Measurements from ENCODE around the gene SNTG2. TPM values are rescaled to one million over a fixed set of nuclear protein-coding genes. Genes with fewer than 3 reads are reported as not detected.
"Not testable (repeated sequence)": the region's sequence is repeated elsewhere in the genome, so short reads cannot be mapped to it uniquely, and the experiment has no call there.

The SNTG2 gene
- total RNA-seq, 4 donors from 2014 or later = 0.99 to 3.9 (median 2.3) TPM

DNA sequence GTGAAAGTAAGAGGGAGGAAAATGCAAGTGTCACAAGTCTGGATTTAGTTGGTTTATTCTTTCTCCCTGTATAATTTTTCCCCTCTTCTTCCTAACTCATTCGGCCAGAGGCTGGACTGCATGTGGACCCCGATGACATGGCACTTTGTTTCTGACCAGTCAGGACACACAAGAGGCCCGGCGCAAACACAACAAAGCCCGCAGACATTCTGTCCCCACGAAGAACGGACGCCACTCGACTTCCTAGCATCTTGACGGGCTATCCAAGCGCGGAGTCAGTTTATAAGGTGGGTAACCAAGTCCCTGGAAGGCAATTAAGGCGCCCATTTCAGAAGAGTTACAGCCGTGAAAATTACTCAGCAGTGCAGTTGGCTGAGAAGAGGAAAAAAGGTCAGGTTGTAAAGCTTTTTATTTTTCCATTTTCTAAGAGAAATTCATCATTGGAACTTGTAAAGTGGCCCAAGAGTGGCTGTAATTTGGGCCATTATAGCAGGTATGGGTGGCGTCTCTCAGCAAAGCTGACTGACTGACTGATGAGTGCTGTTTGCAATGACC is 462.6 kb downstream of the SNTG2 start, which contains the start of gene TPO:
TSS of gene TPO (plus strand) at position 308 of the 555 bp plus-strand sequence. CDS start 946 bp downstream, outside the sequence.
- H3K4me1 ChIP-seq = peaks cover 1% of the 10 kb centered on the region
- peak in 1 of 2 donors; percentile 76 for DNase-seq (ENCODE audit: low spot score in 2 of 2)
- no peak within 1 kb of the TSS for H3K4me3 ChIP-seq
- H3K27me3 ChIP-seq = no peaks in the 10 kb centered on the region
- WGBS = 92% methylated on average over 15 of the region's 15 CpGs
- no peak for TF ChIP-seq POLR2A (IDR thresholded peaks at IDR 0.05)
- H3K27ac ChIP-seq = no peak within 1 kb of the TSS
- H3K9me3 ChIP-seq = no peaks in the 10 kb centered on the region
- H3K36me3 ChIP-seq = no peaks in the 10 kb centered on the region

GRCh38 chr2:1414121-1414520 is 463.5 kb downstream of the SNTG2 start:
- no peaks in the 10 kb centered on the region for H3K9me3 ChIP-seq
- H3K4me1 ChIP-seq = peaks cover 9% of the 10 kb centered on the region
- H3K27me3 ChIP-seq = no peaks in the 10 kb centered on the region
- no peaks in the 10 kb centered on the region for H3K36me3 ChIP-seq
- H3K4me3 ChIP-seq = no peak overlapping the region
- WGBS = 76% methylated on average over 7 of the region's 13 CpGs
- no peak overlapping the region for H3K27ac ChIP-seq
- TF ChIP-seq POLR2A (IDR thresholded peaks at IDR 0.05) = no peak
- no peak for TF ChIP-seq EP300 (IDR thresholded peaks at IDR 0.05)
- TF ChIP-seq, protein P1, sequence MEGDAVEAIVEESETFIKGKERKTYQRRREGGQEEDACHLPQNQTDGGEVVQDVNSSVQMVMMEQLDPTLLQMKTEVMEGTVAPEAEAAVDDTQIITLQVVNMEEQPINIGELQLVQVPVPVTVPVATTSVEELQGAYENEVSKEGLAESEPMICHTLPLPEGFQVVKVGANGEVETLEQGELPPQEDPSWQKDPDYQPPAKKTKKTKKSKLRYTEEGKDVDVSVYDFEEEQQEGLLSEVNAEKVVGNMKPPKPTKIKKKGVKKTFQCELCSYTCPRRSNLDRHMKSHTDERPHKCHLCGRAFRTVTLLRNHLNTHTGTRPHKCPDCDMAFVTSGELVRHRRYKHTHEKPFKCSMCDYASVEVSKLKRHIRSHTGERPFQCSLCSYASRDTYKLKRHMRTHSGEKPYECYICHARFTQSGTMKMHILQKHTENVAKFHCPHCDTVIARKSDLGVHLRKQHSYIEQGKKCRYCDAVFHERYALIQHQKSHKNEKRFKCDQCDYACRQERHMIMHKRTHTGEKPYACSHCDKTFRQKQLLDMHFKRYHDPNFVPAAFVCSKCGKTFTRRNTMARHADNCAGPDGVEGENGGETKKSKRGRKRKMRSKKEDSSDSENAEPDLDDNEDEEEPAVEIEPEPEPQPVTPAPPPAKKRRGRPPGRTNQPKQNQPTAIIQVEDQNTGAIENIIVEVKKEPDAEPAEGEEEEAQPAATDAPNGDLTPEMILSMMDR (IDR thresholded peaks at IDR 0.05) = no peak
- no peak for TF ChIP-seq POLR2AphosphoS5 (IDR thresholded peaks at IDR 0.05)
- DNase-seq (ENCODE audit: low spot score in 2 of 2) = peak in 1 of 2 donors; percentile 41

- WGBS = 86% methylated on average over 4 of the region's 11 CpGs
- not testable (repeated sequence) for H3K27ac ChIP-seq, H3K4me3 ChIP-seq, H3K27me3 ChIP-seq, H3K4me1 ChIP-seq, H3K36me3 ChIP-seq, H3K9me3 ChIP-seq
- DNase-seq (ENCODE audit: low spot score in 2 of 2) = peak in 1 of 2 donors; percentile 67
Observed at GRCh38 chr2:1414901-1415300, 464.3 kb downstream of the SNTG2 start.

GRCh38 chr2:1415501-1415900 is 464.9 kb downstream of the SNTG2 start:
- DNase-seq (ENCODE audit: low spot score in 2 of 2) = peak in 1 of 2 donors; percentile 54
- Histone ChIP-seq H3K9me3 (no peaks in the 10 kb centered on the region), H3K4me3 (no peak overlapping the region), H3K36me3 (no peaks in the 10 kb centered on the region), H3K27me3 (no peaks in the 10 kb centered on the region), H3K27ac (no peak overlapping the region), H3K4me1 (peaks cover 9% of the 10 kb centered on the region)
- WGBS = 96% methylated on average over 4 of the region's 6 CpGs
- TF ChIP-seq EP300 (IDR thresholded peaks at IDR 0.05) (no peak), POLR2A (IDR thresholded peaks at IDR 0.05) (no peak), POLR2AphosphoS5 (IDR thresholded peaks at IDR 0.05) (no peak)
- TF ChIP-seq, protein P1 (IDR thresholded peaks at IDR 0.05) = no peak
